NT2/D1 (cell line): ENCODE measurements around the gene INIP.

Experiments used
- SUZ12 ChIP-seq: IDR thresholded peaks from 2 replicates; pipeline ENCODE4 v1.6.1; 2011; ENCODE audit not compliant: insufficient read length, insufficient read depth; ENCODE audit errors: extremely low read depth
- YY1 ChIP-seq: IDR thresholded peaks from 2 replicates; pipeline ENCODE4 v1.6.1; 2011; ENCODE audit not compliant: insufficient read length, insufficient read depth
- ZNF274 ChIP-seq: IDR thresholded peaks from 2 replicates; pipeline ENCODE4 v1.6.1; 2011; ENCODE audit warnings: mild to moderate bottlenecking, low read depth, low read length

- no peak for TF ChIP-seq ZNF274
- no peak for TF ChIP-seq YY1
- no peak for TF ChIP-seq SUZ12
Observed at GRCh38 chr9:112705768-112706427, 12.0 kb downstream of the INIP start.
